Endometrial microvascular endothelial cells (primary cell): ENCODE data around the gene OR1J4. TPM values are rescaled to one million over a fixed set of nuclear protein-coding genes. Genes with fewer than 3 reads are reported as not detected.
"Not testable (repeated sequence)": the region's sequence is repeated elsewhere in the genome, so short reads cannot be mapped to it uniquely, and the experiment has no call there.

Experiments
- in situ Hi-C: cut with HindIII; loops from 2 replicates; pipeline ENCODE4 v1.10.0; 2017; ENCODE audit warnings: low sequenced_read_pairs, low pct_unique_long_range_greater_than_20kb; ENCODE audit errors: inconsistent ontology term
- total RNA-seq: library from RNA; depleted of rRNA; stranded (reverse); fragments of >200 nt; gene quantifications from one replicate; pipeline ENCODE4 v1.2.3, GENCODE V29; 2015; ENCODE audit errors: inconsistent ontology term

Gene OR1J4
- total RNA-seq: not detected

GRCh38 chr9:122518841-122519240, at the start of gene OR1J4:
TSS of gene OR1J4 (plus strand) at chr9:122519141. CDS start at chr9:122519141, 0 bp downstream.
- in situ Hi-C loops: no loop called here

- in situ Hi-C loops: loop anchor here (25.0 kb wide), 1 partner anchor 338 kb away; the partner anchor contains the start of gene OR1K1
Measured at GRCh38 chr9:122474561-122474960, 44.4 kb upstream of the OR1J4 start.

GRCh38 chr9:122475717-122476116, 43.2 kb upstream of the OR1J4 start:
- in situ Hi-C loops: no loop called here

- in situ Hi-C loops: no loop called here
Measured at GRCh38 chr9:122477346-122477745, 41.6 kb upstream of the OR1J4 start.

- in situ Hi-C loops: no loop called here
Measured at GRCh38 chr9:122477826-122478225, 41.1 kb upstream of the OR1J4 start, which contains the start of gene OR1J1. TSS of gene OR1J1 (minus strand) at chr9:122477926. CDS start at chr9:122477926, 0 bp downstream.

- in situ Hi-C loops: no loop called here
Measured at GRCh38 chr9:122479062-122479461, 39.9 kb upstream of the OR1J4 start.

GRCh38 chr9:122498883-122499288, 20.1 kb upstream of the OR1J4 start:
- in situ Hi-C loops: no loop called here

GRCh38 chr9:122506964-122507363, 12.0 kb upstream of the OR1J4 start:
- in situ Hi-C loops: no loop called here

- in situ Hi-C loops: no loop called here
Measured at GRCh38 chr9:122510502-122510901, 8.4 kb upstream of the OR1J4 start, which contains the start of gene OR1J2. TSS of gene OR1J2 (plus strand) at chr9:122510802. CDS start at chr9:122510802, 0 bp downstream.

- in situ Hi-C loops: no loop called here
Measured at GRCh38 chr9:122518226-122518625, 715 bp upstream of the OR1J4 start.

GRCh38 chr9:122519376-122519775, 435 bp downstream of the OR1J4 start:
- in situ Hi-C loops: no loop called here

GRCh38 chr9:122526602-122527001, 7.7 kb downstream of the OR1J4 start:
- in situ Hi-C loops: no loop called here

- in situ Hi-C loops: no loop called here
Measured at GRCh38 chr9:122527193-122527592, 8.3 kb downstream of the OR1J4 start, which contains the start of gene OR1N1. TSS of gene OR1N1 (minus strand) at chr9:122527293. CDS start at chr9:122527293, 0 bp downstream.

GRCh38 chr9:122531157-122531556, 12.2 kb downstream of the OR1J4 start:
- in situ Hi-C loops: not testable (repeated sequence)

GRCh38 chr9:122536134-122536533, 17.2 kb downstream of the OR1J4 start:
- in situ Hi-C loops: no loop called here

- in situ Hi-C loops: not testable (repeated sequence)
Measured at GRCh38 chr9:122537066-122537465, 18.1 kb downstream of the OR1J4 start.

GRCh38 chr9:122538757-122539156, 19.8 kb downstream of the OR1J4 start:
- in situ Hi-C loops: no loop called here

GRCh38 chr9:122546196-122546595, 27.3 kb downstream of the OR1J4 start:
- in situ Hi-C loops: no loop called here

- in situ Hi-C loops: no loop called here
Measured at GRCh38 chr9:122551371-122551770, 32.4 kb downstream of the OR1J4 start.

- in situ Hi-C loops: no loop called here
Measured at GRCh38 chr9:122552812-122553211, 33.9 kb downstream of the OR1J4 start, which contains the start of gene OR1N2. TSS of gene OR1N2 (plus strand) at chr9:122553112. CDS start at chr9:122553212, 100 bp downstream.

- in situ Hi-C loops: no loop called here
Measured at GRCh38 chr9:122561446-122561845, 42.5 kb downstream of the OR1J4 start.
